Measurements from ENCODE around the gene IFT27. TPM values are rescaled to one million over a fixed set of nuclear protein-coding genes. Genes with fewer than 3 reads are reported as not detected.

Gene IFT27
- total RNA-seq, 1 donor: 17.6 TPM

DNA sequence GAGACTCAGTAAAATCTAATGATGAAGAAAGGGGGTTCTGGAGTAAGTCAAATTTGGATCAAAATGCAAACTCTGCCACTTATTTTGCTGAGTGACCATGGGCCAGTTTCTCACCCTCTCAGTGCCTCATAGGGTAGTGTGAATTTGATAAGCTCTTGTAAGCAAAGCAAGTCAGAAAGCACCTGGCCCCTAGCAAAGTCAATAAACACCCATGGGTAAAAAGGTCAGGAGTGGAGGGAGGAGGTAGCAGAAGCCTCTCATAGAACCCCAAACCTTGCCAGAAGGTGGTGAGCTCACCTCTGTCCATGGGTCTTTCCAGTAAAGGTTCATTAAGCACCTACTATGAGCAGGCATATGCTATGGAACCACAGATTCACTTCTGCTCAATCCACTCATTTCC is 53.9 kb downstream of the IFT27 start:
- DNase-seq (ENCODE audit: low read depth): no peak
- TF ChIP-seq, protein P1, sequence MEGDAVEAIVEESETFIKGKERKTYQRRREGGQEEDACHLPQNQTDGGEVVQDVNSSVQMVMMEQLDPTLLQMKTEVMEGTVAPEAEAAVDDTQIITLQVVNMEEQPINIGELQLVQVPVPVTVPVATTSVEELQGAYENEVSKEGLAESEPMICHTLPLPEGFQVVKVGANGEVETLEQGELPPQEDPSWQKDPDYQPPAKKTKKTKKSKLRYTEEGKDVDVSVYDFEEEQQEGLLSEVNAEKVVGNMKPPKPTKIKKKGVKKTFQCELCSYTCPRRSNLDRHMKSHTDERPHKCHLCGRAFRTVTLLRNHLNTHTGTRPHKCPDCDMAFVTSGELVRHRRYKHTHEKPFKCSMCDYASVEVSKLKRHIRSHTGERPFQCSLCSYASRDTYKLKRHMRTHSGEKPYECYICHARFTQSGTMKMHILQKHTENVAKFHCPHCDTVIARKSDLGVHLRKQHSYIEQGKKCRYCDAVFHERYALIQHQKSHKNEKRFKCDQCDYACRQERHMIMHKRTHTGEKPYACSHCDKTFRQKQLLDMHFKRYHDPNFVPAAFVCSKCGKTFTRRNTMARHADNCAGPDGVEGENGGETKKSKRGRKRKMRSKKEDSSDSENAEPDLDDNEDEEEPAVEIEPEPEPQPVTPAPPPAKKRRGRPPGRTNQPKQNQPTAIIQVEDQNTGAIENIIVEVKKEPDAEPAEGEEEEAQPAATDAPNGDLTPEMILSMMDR (IDR thresholded peaks at IDR 0.05; ENCODE audit: insufficient read depth, low read length): no peak
- H3K4me3 ChIP-seq (ENCODE audit: low read depth, low read length): no peak overlapping the region

DNA sequence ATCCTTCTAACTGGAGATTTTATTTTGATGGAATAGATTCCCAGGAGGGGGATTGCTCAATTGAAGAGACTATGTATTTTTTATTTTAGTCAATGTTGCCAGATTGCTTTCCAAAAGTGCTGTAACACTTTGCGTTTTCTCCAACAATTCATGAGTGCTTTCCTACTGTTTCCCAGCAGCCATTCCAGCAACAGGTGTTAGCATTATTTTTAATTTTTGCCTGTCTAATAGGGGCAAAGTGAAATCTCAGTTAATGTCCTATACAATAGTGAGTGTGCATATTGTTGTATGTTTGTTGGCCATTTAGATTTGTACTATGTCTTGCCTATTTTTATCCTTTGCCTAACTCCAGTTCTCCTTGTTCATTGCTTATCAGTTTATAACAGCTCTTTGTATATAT is 60.3 kb downstream of the IFT27 start:
- TF ChIP-seq, protein P1 (IDR thresholded peaks at IDR 0.05; ENCODE audit: insufficient read depth, low read length): no peak
- H3K4me3 ChIP-seq (ENCODE audit: low read depth, low read length): no peak overlapping the region
- DNase-seq (ENCODE audit: low read depth): no peak

DNA sequence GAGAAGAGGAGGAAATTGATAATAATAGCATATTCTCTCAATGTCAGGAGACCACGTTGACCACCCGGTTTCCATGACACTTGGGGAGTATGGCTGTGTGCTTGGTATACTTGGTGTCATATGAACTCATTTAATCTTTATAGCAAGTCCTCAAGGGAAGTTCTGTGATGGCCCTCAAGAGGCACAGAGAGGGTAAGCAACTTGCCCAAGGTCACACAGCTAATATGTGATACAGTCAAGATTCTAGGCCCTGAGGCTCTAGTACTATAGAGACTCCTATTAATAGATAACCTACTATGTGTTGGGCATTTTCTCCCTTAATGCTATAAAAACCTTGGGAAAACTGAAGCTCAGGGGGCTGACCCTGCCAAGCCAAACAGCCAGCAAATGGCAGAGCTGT is 61.8 kb downstream of the IFT27 start:
- DNase-seq (ENCODE audit: low read depth): no peak
- no peak overlapping the region for H3K4me3 ChIP-seq (ENCODE audit: low read depth, low read length)
- TF ChIP-seq, protein P1 (IDR thresholded peaks at IDR 0.05; ENCODE audit: insufficient read depth, low read length): no peak

DNA sequence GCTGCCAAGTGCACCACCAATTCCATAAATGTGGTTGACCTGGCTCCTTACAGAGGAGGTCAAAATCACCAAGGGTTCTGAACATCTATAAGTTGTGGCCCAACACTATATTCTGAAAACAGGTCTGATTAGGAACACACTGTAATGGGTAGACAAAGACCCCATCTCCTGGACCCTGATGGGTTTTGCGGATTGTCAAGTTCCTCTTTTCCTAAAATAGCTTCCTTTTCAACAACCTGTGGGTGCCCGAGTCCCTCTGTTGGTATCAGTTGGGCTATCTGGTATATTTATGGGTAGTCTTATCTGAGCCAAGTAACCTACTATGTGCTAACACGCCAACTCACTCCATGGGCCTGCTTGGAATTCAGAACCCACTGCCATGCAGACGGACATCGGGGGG is 62.5 kb downstream of the IFT27 start:
- no peak for DNase-seq (ENCODE audit: low read depth)
- TF ChIP-seq, protein P1 (IDR thresholded peaks at IDR 0.05; ENCODE audit: insufficient read depth, low read length): no peak
- no peak overlapping the region for H3K4me3 ChIP-seq (ENCODE audit: low read depth, low read length)

Other genes starting within 250 kb of the IFT27 start
- gene EIF3D, start 247.0 kb downstream of the IFT27 start, total RNA-seq (ENCODE audit: low replicate concordance): 302 and 336 TPM in 2 replicates
- gene CACNG2, start 72.4 kb downstream of the IFT27 start, total RNA-seq (ENCODE audit: low replicate concordance): not detected in 2 replicates
- not detected in 2 replicates for gene PVALB, start 40.9 kb upstream of the IFT27 start, total RNA-seq (ENCODE audit: low replicate concordance)
- gene NCF4, start 84.9 kb upstream of the IFT27 start, total RNA-seq (ENCODE audit: low replicate concordance): not detected in 2 replicates
- 0.81 and 0.98 TPM in 2 replicates for gene CSF2RB, start 137.5 kb upstream of the IFT27 start, total RNA-seq (ENCODE audit: low replicate concordance)
- gene TST, start 243.3 kb upstream of the IFT27 start, total RNA-seq (ENCODE audit: low replicate concordance): 13.7 and 17.1 TPM in 2 replicates
- gene MPST, start 243.6 kb upstream of the IFT27 start, total RNA-seq (ENCODE audit: low replicate concordance): 31.9 and 48.9 TPM in 2 replicates